ENCODE measurements around the gene CHTF8.

GRCh38 chr16:69145658-69146057 lies 13.3 kb upstream of the CHTF8 start:
- TF ChIP-seq CTCF (conservative IDR thresholded peaks at IDR 0.05) = no peak
- no peak for TF ChIP-seq EZH2 (IDR thresholded peaks at IDR 0.05; ENCODE audit: low read depth)

Data from PC-9 (cell line).